NAMALWA (cell line): ENCODE measurements around the gene LUC7L.

Experiments
- DNase-seq: peaks from one replicate; pipeline ENCODE4 v3.0.0-alpha.2; 2015; ENCODE audit warnings: low spot score

LUC7L gene

DNA sequence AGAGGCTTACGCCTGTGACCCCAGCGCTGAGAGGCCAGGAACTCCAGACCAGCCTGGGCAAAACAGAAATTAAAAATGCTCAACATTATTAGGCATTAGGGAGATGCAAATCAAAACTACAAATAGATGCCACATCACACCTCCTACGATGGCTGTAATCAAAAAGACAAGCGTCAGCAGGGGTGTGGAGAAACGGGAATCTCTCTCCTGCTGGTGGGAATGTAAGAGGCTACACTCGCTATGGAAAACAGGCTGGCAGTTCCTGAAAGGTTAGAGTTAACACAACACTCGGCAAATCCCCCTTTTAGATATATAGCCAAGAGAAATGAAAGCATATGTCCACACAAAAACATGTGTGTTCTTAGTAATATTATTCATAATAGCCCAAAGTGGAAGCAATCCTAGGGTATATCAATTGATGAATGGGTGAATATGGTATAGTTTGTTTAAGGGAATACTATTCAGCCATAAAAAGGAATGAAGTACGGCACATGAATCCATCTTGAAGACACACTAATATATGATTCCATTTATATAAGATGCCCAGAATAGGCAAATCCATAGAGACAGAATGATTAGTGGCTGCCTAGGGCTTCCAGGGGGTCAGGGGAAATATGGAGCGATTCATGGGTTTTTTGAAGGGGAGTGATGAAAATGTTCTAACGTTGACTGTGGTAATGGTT, 88.9 kb downstream of the LUC7L start:
- no peak for DNase-seq
